Adrenal gland (tissue), 12 donors: ENCODE data around the gene TOR1B. TPM values are rescaled to one million over a fixed set of nuclear protein-coding genes. Genes with fewer than 3 reads are reported as not detected.

Experiments used
- DNase-seq, 7 donors: peaks; one replicate each; pipeline ENCODE4 v3.0.0-alpha.2; 2019 to 2020
- H3K27ac ChIP-seq, 5 donors: fragments of 200-600 bp; sonication (generic) in 4 of 5; 1 replicate in 3 of 5; 2 replicates in 2 of 5; pipeline versions ENCODE4 v1.5.1 to v1.8.0; 2016 to 2020; ENCODE audit warnings: mild to moderate bottlenecking in 1 of 5
- H3K27me3 ChIP-seq: fragments of 200-600 bp; 2 replicates; pipeline ENCODE4 v1.8.0; 2021
- H3K36me3 ChIP-seq, 2 donors: fragments of 200-600 bp; replicated peaks in 1 of 2; 1 replicate in 1 of 2; 2 replicates in 1 of 2; pipeline versions ENCODE4 v1.5.1 to v1.8.0; 2018 to 2022
- H3K4me1 ChIP-seq, 2 donors: fragments of 200-600 bp; replicated peaks in 1 of 2; 1 replicate in 1 of 2; 2 replicates in 1 of 2; pipeline versions ENCODE4 v1.5.1 to v1.8.0; 2018 to 2021
- H3K4me3 ChIP-seq, 4 donors: fragments of 200-600 bp; sonication (generic) in 3 of 4; one replicate each; pipeline ENCODE4 v1.5.1; 2016 to 2018
- H3K9me3 ChIP-seq, 3 donors: fragments of 200-600 bp; sonication (generic) in 1 of 3; replicated peaks in 1 of 3; 1 replicate in 2 of 3; 2 replicates in 1 of 3; pipeline versions ENCODE4 v1.5.1 to v1.8.0; 2016 to 2021
- POLR2A ChIP-seq, 2 donors: fragments of 450-650 bp; IDR thresholded peaks; one replicate each; pipeline ENCODE4 v1.6.1; 2017; ENCODE audit warnings: antibody characterized with exemption in 2 of 2, mild to moderate bottlenecking in 2 of 2, moderate library complexity in 1 of 2
- WGBS, 4 donors: extraction: QIAGEN DNeasy Blood & Tissue Kit in 2 of 4; methylation state at CpG; one replicate each; pipeline versions ENCODE4 v1.1.5 to v1.1.7; 2013 to 2017; 5-methylcytosine and 5-hydroxymethylcytosine counted together
- intact Hi-C, 2 donors: fragments of 100-400 bp; cut with DNase I; formaldehyde crosslinking; loops; one replicate each; pipeline versions ENCODE4 v1.14.1 to v1.15.0; 2022 to 2023
- polyA plus RNA-seq, 3 donors: library from polyadenylated mRNA; stranded (reverse); fragments of 200-250 nt in 2 of 3; fragments of 350-450 nt in 1 of 3; fragmentation: Illumina TruSeq in 1 of 3; extraction: RNeasy Lipid Tissue Mini Kit (QIAGEN cat#74804) in 1 of 3; gene quantifications; one replicate each; pipeline ENCODE4 v1.2.3, GENCODE V29; 2013 to 2014
- total RNA-seq, 9 donors: library from RNA; depleted of rRNA in 4 of 9; stranded (reverse); fragments of >200 nt in 4 of 9; fragments of 120-200 nt in 1 of 9; fragmentation: NEBNext Ultra II Directional in 1 of 9; extraction: Animal tissue kit (Norgen Biotek cat#: 25700) in 1 of 9; gene quantifications; one replicate each; pipeline versions ENCODE4 v1.1.0 to v1.2.4, GENCODE V29; 2013 to 2023
- TF ChIP-seq, protein P1 (sequence below), 6 experiments: fragments of 450-650 bp in 4 of 6; fragments of 200-600 bp in 2 of 6; sonication (generic) in 1 of 6; IDR thresholded peaks; 1 replicate in 5 of 6; 2 replicates in 1 of 6; pipeline versions ENCODE4 v1.5.1 to v1.8.0; 2016 to 2021; ENCODE audit warnings: antibody characterized with exemption in 6 of 6, mild to moderate bottlenecking in 2 of 6, moderate library complexity in 1 of 6
- donor health status: healthy with polysubstance abuse.
- donor health status: Bipolar disorder and iron deficiency.
- donor health status: DM: yes; HTN: yes; CAD: no.
- donor health status: DM: no; HTN: no; CAD: no.
- donor health status: DM: no; HTN: no; CAD: no.
- donor health status: DM: yes; HTN: yes; CAD: no.

Gene TOR1B
- total and polyA plus RNA-seq, 12 donors: 9.8 to 36.3 (median 25.4) TPM

GRCh38 chr9:129810116-129810515, 7.1 kb downstream of the TOR1B start:
- no peak for TF ChIP-seq POLR2A (IDR thresholded peaks at IDR 0.05)
- TF ChIP-seq, protein P1, sequence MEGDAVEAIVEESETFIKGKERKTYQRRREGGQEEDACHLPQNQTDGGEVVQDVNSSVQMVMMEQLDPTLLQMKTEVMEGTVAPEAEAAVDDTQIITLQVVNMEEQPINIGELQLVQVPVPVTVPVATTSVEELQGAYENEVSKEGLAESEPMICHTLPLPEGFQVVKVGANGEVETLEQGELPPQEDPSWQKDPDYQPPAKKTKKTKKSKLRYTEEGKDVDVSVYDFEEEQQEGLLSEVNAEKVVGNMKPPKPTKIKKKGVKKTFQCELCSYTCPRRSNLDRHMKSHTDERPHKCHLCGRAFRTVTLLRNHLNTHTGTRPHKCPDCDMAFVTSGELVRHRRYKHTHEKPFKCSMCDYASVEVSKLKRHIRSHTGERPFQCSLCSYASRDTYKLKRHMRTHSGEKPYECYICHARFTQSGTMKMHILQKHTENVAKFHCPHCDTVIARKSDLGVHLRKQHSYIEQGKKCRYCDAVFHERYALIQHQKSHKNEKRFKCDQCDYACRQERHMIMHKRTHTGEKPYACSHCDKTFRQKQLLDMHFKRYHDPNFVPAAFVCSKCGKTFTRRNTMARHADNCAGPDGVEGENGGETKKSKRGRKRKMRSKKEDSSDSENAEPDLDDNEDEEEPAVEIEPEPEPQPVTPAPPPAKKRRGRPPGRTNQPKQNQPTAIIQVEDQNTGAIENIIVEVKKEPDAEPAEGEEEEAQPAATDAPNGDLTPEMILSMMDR (IDR thresholded peaks at IDR 0.05): no peak
- intact Hi-C loops: no loop called here

DNA sequence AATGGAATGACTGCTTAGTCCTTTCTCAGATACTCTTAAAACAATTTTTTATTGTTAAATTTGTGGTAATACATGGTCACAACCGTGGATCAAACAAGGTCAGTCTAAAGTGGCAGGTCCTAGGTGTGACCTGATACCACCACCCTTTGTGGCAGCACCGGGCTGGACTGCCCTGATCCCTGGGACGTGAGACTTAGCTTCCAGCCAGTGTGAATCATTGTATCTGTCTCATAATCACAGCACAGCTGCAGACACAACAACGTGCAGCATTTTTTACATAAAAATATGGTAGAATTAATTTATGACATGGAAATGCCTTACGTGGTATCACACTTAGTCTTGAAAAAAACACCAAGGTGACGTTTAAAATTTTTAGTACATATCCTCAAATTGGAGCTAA, 7.8 kb downstream of the TOR1B start:
- H3K27me3 ChIP-seq: no peaks in the 10 kb centered on the region
- H3K4me3 ChIP-seq: no peak overlapping the region
- H3K27ac ChIP-seq: no peak overlapping the region
- peaks cover 0 to 51% of the 10 kb centered on the region in 2 donors for H3K36me3 ChIP-seq
- no peaks in the 10 kb centered on the region for H3K9me3 ChIP-seq
- H3K4me1 ChIP-seq: no peaks in the 10 kb centered on the region
- WGBS, 4 donors: 80 to 84% (median 83%) methylated on average over 6 of the region's 6 CpGs
- DNase-seq: no peak
- no peak for TF ChIP-seq POLR2A (IDR thresholded peaks at IDR 0.05)
- intact Hi-C loops: no loop called here

More at GRCh38 chr9:129810116-129810515, 7.1 kb downstream of the TOR1B start:
- Histone ChIP-seq H3K27me3 (no peaks in the 10 kb centered on the region), H3K4me1 (no peaks in the 10 kb centered on the region), H3K4me3 (no peak overlapping the region), H3K9me3 (no peaks in the 10 kb centered on the region), H3K27ac (no peak overlapping the region), H3K36me3 (peaks cover 0 to 45% of the 10 kb centered on the region in 2 donors)
- 84 to 91% (median 87%) methylated on average over 6 to 11 of the region's 11 CpGs for WGBS, 4 donors
- no peak for DNase-seq

DNA sequence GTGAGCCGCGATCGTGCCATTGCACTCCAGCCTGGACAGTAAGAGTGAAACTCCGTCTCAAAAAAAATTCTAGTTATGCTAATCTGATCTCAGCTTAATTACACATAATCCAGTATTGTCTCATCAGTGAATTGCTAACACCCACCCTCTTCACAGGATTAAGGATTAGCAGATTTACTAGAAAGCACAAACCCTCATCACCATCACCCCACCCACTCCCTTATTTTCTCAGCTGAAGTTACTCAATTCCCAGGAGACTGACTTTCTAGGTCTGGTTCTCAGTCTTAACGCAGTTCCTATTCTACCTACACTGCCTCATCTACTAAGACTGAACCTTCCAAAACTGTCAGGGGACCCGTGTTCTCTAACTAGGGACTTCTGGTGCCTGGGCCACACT, 9.0 kb downstream of the TOR1B start:
- H3K27me3 ChIP-seq: no peaks in the 10 kb centered on the region
- 89 to 97% (median 92%) methylated on average over 6 of the region's 6 CpGs for WGBS, 4 donors

GRCh38 chr9:129812385-129812784, 9.4 kb downstream of the TOR1B start:
- Histone ChIP-seq H3K4me1 (peaks cover 6 to 12% of the 10 kb centered on the region in 2 donors), H3K27ac (no peak overlapping the region), H3K4me3 (no peak overlapping the region), H3K36me3 (peaks cover 0 to 52% of the 10 kb centered on the region in 2 donors), H3K9me3 (no peaks in the 10 kb centered on the region), H3K27me3 (no peaks in the 10 kb centered on the region)
- TF ChIP-seq, protein P1 (IDR thresholded peaks at IDR 0.05): no peak
- TF ChIP-seq POLR2A (IDR thresholded peaks at IDR 0.05): no peak
- intact Hi-C loops: no loop called here
- no peak for DNase-seq
- WGBS, 4 donors: 63 to 92% (median 88%) methylated on average over 2 to 9 of the region's 9 CpGs

More for the DNA sequence above, 9.0 kb downstream of the TOR1B start:
- TF ChIP-seq POLR2A (IDR thresholded peaks at IDR 0.05): no peak
- TF ChIP-seq, protein P1 (IDR thresholded peaks at IDR 0.05): no peak
- Histone ChIP-seq H3K36me3 (peaks cover 0 to 56% of the 10 kb centered on the region in 2 donors), H3K27ac (no peak overlapping the region), H3K4me3 (no peak overlapping the region), H3K9me3 (no peaks in the 10 kb centered on the region), H3K4me1 (peaks cover 6 to 8% of the 10 kb centered on the region in 2 donors)
- no peak for DNase-seq
- intact Hi-C loops: no loop called here

- H3K36me3 ChIP-seq: peaks cover 0 to 61% of the 10 kb centered on the region in 2 donors
- no peaks in the 10 kb centered on the region for H3K9me3 ChIP-seq
- WGBS, 4 donors: 89 to 93% (median 91%) methylated on average over 9 of the region's 9 CpGs
- no peaks in the 10 kb centered on the region for H3K27me3 ChIP-seq
- no peak for DNase-seq
- H3K4me3 ChIP-seq: no peak overlapping the region
- TF ChIP-seq, protein P1 (IDR thresholded peaks at IDR 0.05): no peak
- no peak for TF ChIP-seq POLR2A (IDR thresholded peaks at IDR 0.05)
- H3K27ac ChIP-seq: no peak overlapping the region
- intact Hi-C loops: no loop called here
- H3K4me1 ChIP-seq: peaks cover 6 to 12% of the 10 kb centered on the region in 2 donors
Measured at GRCh38 chr9:129813661-129814060, 10.7 kb downstream of the TOR1B start.
